GM21515 (cell line): ENCODE data around the gene IRAK3.

ENCODE experiments used
- ATAC-seq: cut with Tn5 transposase; IDR thresholded peaks from one replicate; pipeline ENCODE4 v1.9.1; 2021; ENCODE audit not compliant: unreplicated experiment

IRAK3 gene

DNA sequence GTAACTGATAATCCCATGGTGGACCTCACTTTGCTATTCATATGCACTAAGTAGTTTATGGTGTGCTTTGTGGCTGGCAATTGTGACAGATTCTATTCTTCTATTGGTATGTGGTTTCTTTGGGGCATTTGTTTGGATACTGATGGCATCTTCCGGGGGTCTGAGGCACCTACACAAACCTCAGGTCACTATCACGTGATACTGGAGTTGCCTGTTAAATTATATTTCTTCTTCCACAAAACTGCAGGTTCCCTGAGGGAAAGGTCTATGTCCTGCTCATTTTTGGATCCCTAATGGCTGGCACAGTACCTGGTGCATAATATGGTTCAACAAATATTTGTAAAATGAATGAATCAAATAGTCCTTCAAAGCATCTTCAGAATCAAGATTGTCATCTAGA, 63.8 kb downstream of the IRAK3 start:
- no peak for ATAC-seq

DNA sequence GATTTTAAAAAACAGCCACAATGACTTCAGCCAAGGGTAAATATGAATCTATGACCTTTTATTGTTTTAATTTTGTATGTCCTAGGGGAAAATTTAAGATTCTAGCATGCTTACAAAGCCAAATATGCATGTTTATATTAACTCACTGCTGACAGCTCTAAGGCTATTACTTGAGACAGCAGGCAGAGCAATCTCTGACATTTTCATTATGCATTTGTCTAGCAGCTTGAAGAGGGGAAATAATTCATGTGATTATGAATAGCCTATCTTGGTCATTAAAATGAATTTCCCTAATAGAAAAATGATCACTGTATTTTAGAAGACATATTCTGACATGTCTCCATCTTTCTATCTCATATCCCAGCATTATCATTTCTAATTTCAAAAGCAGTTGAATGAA, 66.7 kb downstream of the IRAK3 start:
- ATAC-seq = no peak

DNA sequence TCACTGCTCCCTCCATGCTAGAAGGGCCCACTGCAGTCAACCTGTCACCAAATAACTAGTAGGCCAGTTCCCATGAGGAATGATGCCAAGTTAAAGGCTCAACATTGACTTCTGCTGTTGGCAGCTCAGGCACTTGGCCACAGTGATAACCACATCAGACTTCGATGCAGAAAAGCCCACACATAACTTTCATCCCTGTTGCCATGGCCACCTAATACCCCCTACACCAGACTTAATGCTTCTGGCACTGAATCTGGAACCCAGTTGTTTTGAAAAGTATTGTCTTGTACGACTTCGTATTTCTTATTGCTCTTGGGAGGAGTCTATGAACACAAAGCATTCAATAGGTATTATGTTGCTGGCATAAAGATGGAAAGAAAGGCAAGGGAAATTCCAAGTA, 69.0 kb downstream of the IRAK3 start:
- ATAC-seq = no peak

DNA sequence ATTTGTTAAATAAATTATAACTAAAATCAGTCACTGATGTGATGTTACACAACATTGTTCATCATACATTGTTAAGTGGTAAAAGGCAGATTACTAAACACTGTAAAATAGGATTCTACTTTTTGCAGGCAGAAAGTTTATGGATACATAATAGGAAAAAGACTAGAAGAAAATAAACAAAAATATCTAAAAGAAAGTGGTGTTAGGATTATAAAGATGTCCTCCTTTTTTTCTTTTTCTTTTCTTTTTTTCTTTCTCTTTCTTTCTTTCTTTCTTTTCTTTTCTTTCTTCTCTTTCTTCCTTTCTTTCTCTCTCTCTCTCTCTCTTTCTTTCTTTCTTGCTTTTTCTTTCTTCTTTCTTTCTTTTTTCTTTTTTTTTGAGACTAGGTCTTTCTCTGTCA, 73.7 kb downstream of the IRAK3 start:
- ATAC-seq = no peak

DNA sequence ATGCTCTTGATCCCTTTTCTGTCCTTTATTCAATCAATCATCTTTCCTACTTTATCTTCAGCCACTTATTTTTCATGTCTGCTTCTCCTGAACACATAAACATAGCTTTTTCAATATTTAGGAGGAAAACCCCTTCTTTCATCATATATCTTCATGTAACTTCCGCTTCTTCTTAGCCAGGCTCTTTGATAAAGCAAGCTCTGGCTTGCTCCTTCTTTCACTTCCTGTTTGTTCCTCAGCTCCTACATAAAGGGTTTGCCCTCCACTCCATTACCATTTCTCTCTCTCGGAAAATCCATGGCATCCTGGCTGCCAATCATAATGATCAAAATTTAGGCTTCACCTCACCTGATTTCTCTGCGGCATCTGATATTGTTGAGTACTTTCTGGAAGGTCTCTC, 79.5 kb downstream of the IRAK3 start:
- no peak for ATAC-seq

DNA sequence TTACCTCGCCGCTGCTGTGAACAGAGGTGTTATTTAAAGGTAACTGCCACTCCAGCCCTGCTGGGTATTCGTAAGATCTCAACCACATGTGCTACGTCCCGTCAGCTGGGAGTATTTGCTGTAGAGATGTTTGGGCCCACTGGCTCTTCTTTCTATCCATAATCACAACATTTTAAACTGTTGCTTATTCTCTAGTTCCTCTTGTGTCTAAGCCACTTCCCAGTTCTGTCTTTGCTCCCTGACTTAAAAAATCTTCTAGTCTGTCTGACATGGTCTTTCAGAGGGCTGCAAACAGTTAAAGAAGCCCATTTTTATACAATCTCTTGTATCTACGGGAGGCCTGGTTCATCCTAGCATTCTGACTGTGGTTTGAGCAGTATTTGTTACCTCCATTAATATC, 80.1 kb downstream of the IRAK3 start:
- ATAC-seq = no peak

DNA sequence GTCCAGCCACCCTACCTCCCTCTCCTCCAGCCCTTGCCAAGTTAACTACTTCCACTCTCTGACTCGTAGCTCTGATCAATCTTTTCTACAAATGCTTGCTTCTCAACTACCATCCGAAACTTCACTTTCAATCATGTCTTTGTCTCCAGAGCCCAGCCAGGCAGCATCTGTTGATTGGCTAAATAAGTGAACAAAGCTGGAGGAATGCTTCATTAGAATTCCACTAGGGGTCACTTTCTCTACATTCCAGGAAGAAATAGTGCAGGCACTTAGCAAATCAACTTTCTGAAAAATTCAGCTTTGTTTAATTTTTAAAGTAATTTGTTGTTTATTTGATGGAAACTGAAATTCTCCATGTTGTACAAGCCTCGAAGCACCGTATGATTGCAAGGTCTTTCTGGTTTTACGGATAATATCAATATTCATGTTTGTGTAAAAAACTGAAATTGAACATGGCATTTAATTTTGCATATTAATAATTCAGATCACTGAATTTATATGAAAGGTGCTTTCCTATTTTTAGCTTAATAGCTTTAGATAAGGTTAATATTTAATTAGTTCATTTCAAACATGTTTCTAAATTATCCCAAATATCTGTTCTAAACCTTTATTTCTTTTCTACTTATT, 80.9 kb downstream of the IRAK3 start:
- ATAC-seq = no peak

DNA sequence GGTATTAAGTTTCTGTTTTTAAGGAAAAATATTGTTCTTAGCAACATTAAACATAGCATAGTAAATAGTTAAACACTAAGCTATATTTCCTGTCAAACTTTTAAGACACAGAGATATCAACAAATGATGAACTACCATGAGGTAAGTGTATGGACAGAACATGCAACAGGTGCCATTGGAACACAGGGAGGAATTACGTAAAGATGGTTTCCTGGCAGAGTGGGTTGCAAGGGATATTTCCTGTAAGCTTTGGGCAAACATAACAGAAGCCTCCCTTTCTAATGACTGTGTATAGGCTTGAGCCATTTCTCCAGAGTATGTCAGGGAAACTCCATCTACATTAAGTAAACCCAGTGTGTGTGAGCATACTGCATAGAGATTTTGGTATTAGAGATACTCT, 81.6 kb downstream of the IRAK3 start:
- ATAC-seq = no peak

DNA sequence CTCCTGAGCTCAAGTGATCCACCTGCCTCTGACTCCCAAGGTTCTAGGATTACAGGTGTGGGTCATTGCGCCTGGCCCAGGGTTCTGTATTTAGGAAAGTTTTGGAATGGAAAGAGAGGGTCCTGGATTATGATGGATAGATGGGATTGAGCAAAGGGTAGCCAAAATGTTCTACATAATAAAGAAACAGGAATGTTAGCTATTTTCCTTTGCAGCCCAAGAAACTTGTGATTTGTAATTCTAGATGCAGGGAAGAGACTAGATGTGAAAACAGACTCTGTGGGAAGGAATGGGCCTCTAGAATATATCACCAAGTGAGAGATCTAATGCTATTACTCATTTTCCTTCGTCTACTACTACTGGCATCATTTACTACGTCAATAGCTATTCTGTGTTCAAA, 83.6 kb downstream of the IRAK3 start:
- ATAC-seq = no peak

DNA sequence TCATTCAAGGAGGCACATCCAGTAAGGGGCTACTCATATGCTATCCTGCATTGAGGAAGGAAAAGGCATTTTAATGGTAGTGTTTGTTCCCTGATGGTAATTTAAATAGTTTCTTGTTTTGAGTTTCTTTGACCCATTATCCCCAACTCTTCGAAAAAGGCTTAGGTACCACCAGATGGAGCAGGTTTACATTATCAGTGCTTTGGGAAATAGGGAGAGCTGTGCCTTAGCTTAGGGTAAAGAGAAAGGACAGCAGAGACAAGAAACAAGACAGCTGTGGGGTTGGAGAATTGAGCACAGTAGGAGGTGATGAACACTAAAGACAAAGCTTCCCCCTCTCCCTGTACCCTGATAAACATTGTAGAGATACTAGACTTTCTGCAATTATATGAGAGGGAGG, 84.1 kb downstream of the IRAK3 start:
- no peak for ATAC-seq

DNA sequence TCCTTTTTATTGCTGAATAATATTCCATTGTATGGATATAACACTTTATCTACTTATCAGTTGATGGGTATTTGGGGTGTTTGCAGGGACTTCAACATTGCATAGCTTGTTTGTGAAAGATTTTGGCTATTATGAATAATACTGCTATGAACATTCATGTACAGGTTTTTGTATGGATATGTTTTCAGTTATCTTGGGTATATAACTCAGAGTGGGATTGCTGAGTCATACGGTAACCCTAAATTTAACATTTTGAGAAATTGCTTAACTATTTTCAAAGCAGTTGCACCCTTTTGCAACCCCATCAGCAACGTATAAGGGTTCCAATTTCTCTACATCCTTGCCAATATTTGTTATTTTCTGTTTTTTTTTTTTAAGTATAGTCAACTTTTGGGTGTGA, 86.0 kb downstream of the IRAK3 start:
- ATAC-seq = no peak

DNA sequence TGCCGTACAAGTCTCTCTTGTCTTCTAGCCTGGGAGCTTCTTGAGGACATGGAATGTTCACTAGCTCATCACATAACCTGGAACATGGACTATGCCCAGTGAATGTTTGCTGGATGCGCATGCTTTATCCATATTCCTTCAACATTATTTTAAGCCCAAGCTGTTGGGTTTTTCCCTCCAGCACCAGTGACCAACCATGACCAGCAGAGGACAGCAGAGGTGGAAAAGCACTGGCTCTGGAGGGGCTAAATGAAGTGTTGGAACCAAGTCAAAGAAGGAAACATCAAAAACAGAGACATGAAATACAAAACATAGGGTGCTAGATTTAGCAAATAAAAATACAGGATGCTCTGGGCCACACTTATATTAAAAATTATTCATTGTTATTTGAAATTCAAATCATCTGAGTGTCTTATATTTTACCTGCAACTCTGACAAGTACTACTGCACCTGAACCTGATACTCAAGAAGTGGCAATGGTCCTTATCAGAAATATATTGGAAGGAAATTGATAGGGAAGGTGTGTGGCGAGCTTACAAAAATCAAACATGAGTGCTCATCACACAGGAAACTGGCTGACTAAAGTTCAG, 90.2 kb downstream of the IRAK3 start:
- no peak for ATAC-seq

DNA sequence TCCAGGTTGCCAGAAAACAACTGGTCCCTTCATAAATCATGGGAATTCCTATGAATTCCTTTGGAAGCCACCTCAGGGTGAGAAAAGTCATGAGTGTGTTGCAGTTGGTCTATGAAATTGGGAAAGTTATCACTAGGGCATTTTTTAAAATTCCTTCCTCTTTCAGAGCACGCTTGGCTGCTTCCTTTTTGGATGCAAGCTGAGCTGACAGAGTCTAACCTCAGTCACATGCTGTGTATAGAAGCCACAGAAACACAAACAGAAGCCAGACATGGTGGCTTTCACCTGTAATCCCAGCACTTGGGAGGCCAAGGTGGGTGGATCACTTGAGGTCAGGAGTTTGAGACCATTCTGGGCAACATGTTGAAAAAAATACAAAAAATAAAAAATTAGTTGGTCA, 91.5 kb downstream of the IRAK3 start:
- ATAC-seq = no peak

DNA sequence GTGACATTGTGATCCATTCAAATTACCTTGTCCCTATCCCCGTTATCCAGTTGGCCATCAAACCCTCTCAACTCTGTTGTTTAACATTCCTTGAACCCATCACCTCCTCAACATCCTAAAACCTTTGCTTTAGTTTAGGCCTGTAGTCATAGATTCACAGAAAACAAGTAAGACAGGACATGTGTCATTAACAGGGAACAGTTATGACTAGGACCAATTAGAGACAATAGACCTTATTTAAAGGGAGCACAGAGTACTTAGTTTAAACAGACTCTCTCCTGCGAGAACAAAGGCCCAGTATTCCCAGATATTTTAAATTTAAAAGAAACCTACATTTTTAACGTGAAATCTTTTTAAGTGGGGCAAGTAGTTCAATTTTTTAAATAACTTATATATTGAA, 93.2 kb downstream of the IRAK3 start:
- no peak for ATAC-seq

DNA sequence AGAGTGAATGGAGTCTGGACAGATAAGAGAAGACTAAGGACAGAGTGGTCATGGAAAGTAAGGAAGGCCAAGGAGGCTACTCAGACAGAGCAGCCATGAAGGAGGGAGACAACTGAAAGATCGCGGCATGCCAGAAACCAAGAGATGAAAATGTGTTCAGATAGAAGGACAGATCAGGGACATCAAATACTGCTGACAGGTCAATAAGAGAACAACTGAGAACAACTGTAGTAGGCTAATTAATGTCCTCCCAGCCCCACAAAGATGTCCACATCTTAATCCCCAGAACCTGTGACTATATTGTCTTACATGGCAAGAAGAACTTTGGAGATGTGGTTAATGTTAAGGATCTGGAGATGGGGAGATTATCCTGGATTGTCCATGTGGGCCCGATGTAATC, 98.3 kb downstream of the IRAK3 start:
- no peak for ATAC-seq

DNA sequence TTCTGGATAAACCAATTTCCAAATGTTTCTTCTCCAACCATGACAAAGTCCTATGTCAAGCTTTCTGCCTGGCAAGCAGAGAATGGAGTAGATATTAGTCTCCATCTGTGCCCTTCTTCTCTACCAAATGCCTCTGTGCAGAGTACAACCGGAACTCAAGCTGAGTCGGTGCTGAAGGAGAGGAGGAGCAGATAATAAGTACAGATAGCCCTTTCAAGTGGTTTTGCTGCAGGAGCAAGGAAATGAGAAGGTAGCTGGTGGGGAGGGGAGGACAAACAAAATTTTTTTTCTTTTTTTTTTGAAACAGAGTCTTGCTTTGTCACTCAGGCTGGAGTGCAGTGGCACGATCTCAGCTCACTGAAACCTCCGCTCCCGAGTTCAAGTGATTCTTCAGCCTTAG, 99.1 kb downstream of the IRAK3 start:
- no peak for ATAC-seq

DNA sequence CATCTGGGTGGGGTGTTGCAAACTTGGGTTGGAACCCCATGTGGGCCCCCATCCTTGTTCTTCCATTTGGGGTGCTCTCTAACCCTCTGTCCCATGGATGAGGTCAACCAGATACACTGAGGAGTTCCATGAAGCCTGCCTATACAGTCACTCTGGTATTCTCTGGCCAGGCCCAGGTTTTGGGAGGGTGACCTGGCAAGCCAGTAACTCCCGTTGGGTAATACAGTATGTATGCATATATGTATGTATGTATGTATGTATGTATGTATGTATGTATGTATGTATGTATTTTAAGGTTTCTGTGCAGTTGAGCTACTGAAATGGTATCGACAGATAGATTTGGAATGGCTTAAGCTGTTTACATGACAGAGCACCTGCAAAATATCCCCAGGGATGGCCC, 100.5 kb downstream of the IRAK3 start:
- no peak for ATAC-seq

DNA sequence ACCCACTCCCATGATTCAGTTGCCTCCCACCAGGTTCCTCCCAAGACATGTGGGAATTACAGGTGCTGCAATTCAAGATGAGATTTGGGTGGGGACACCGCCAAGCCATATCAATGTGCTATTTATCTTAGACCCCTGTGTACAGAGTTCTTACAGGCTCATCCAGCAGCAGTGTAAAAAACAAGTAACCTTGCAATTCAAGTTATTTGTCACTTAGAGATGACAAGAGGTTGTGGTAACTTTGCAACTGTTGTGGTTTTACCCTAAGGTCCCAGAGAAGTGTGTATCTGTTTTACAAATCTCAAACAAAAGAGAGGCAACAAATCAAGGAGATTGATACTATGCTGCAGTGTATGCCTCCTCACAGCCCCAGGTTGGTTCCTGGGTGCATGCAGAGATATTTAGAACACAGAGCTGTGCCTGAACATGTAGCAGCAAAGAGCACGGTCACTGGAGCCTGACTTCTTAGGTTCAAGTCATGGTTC, 101.7 kb downstream of the IRAK3 start:
- no peak for ATAC-seq

DNA sequence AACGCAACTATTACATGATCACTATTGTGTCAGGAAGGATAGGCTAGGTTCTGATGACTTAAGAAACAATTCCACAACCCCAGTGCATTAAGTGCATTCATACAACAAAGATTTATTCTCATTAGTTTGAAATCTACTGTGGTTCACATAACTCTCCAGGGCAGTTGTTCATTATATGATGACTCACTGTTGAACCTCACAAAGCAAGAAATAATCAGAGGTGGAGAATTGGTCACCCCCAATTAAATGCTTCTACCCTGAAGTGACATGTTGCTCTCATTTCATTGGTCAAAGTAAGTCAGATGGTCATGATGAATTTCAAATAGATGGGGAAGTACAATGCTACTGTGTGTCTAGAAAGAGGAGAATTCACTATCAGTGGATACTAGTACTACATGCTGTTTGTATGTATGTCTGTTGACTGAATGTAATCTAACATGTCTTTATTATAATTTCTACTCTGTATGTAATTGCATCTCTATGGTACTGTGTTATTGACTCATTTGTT, 107.2 kb downstream of the IRAK3 start:
- ATAC-seq = no peak

DNA sequence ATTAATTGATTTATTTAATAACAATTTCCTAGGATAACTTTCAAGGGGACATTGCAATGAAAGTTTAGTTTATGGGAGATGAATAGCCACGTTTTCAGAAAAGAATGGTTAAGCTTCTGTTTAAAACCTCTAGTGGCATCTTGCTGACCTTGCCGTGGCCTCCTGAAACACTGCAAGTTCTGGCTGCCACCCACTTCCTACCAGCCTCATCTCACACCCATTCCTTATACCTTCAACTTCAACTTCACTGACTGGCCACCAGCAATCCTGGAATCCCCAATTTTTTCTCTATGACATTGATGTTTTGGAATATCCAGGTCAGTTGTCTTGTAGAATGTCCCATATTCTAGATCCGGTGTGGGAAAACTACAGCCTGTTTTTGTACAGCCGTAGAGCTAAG, 108.1 kb downstream of the IRAK3 start:
- no peak for ATAC-seq

DNA sequence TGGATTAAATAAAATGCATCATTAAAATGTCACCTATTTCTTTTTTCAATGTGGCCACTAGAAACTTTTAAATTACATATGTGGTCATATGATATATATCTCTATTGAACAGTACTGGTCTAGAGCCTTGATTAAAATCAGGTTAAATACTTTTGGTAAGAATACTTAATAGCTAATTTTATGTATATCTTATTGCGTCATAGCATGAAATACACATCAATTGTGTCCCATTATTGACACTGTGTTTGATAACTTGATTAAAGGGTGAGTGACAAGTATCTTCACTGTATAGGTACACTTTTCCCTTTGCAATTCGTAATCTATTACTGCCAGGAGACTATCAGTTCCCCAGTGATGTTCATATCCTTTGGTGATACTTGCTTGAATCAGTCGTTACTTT, 108.9 kb downstream of the IRAK3 start:
- ATAC-seq = no peak

DNA sequence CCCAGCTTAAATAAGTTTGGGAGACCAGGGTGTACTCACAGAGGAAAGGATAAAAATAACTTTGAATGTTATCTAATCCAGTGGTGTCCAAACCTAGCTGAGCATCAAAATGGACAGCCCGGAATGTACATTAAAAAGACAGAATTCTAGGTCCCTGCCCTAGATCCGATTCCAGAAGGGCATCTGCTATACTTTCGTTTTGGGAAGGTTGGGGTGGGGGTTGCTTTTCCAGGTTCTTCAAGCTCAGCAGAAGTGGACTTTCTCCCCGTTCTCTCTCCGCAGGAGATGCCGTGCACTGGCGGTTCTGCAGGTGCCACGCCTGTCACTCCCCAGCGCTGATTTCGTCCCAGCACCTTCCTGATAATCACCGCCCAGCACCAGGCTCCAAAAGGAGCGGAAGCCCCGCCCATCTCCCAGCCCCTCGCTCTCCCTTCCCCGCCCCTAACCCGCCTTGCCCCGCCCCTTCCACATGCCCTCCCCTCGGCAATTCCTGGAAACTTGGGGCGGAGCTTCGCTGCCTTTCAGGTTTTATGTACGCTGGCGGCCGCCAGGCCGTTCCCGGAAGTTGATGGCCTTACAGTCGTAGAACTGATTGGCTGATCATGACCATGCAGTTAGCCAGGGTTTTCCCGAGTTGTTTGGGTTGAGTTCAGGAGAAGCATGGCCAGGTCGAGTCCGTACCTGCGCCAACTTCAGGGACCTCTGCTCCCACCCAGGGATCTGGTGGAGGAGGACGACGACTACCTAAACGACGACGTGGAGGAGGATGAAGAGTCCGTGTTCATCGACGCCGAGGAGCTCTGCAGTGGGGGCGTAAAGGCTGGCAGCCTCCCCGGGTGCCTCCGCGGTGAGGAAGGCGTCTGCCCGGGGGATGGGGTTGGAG, 113.2 kb downstream of the IRAK3 start, which contains the start of gene HELB:
Gene HELB, plus strand, starts transcription at position 550 of the 883 bp plus-strand sequence. Its CDS starts 111 bp downstream, at position 661.
- ATAC-seq = peak; percentile 91
